Midbrain (tissue), 1 donor: ENCODE measurements around the gene TMEM25.
A peak's percentile ranks its signal among the peaks of the same experiment; 100 is the strongest.
"Not testable (repeated sequence)": the region's sequence is repeated elsewhere in the genome, so short reads cannot be mapped to it uniquely, and the experiment has no call there.

ENCODE experiments used
- DNase-seq: peaks from one replicate; lab custom pipeline; 2025; lab: John Stamatoyannopoulos, UW

Gene TMEM25

GRCh38 chr11:118530683-118531596, at the start of gene TMEM25:
TSS of gene TMEM25 (plus strand) at chr11:118531192. CDS start at chr11:118531802, 610 bp downstream.
- DNase-seq, result peak; percentile 78

- not testable (repeated sequence) for DNase-seq
Observed at GRCh38 chr11:118481238-118481637, 49.8 kb upstream of the TMEM25 start.

GRCh38 chr11:118484405-118484804, 46.6 kb upstream of the TMEM25 start:
- DNase-seq, result no peak

- DNase-seq, result no peak
Observed at GRCh38 chr11:118485273-118485672, 45.7 kb upstream of the TMEM25 start.

GRCh38 chr11:118488480-118489109, 42.4 kb upstream of the TMEM25 start:
- DNase-seq, result peak; percentile 83

GRCh38 chr11:118491041-118491440, 40.0 kb upstream of the TMEM25 start:
- DNase-seq, result no peak

- no peak for DNase-seq
Observed at GRCh38 chr11:118497831-118498230, 33.2 kb upstream of the TMEM25 start.

GRCh38 chr11:118503216-118503615, 27.8 kb upstream of the TMEM25 start:
- DNase-seq, result no peak

- DNase-seq, result no peak
Observed at GRCh38 chr11:118511601-118512000, 19.4 kb upstream of the TMEM25 start.

- no peak for DNase-seq
Observed at GRCh38 chr11:118514103-118514502, 16.9 kb upstream of the TMEM25 start.

GRCh38 chr11:118519549-118519948, 11.4 kb upstream of the TMEM25 start:
- DNase-seq, result no peak

GRCh38 chr11:118521892-118522311, 9.1 kb upstream of the TMEM25 start:
- no peak for DNase-seq

- DNase-seq, result no peak
Observed at GRCh38 chr11:118522571-118523072, 8.4 kb upstream of the TMEM25 start.

- DNase-seq, result no peak
Observed at GRCh38 chr11:118524356-118524755, 6.6 kb upstream of the TMEM25 start.

GRCh38 chr11:118524757-118525470, 6.1 kb upstream of the TMEM25 start:
- DNase-seq, result no peak

- no peak for DNase-seq
Observed at GRCh38 chr11:118526688-118527087, 4.3 kb upstream of the TMEM25 start.

- no peak for DNase-seq
Observed at GRCh38 chr11:118527109-118527508, 3.9 kb upstream of the TMEM25 start, which contains the start of gene TTC36. TSS of gene TTC36 (plus strand) at chr11:118527474. CDS start at chr11:118527495, 21 bp downstream.

GRCh38 chr11:118528511-118528910, 2.5 kb upstream of the TMEM25 start:
- DNase-seq, result no peak

GRCh38 chr11:118529584-118530175, 1.3 kb upstream of the TMEM25 start:
- DNase-seq, result no peak

- DNase-seq, result no peak
Observed at GRCh38 chr11:118530180-118530682, 761 bp upstream of the TMEM25 start.

GRCh38 chr11:118531597-118532084, 649 bp downstream of the TMEM25 start:
- no peak for DNase-seq
